HepG2 (cell line): ENCODE data around the gene TOB1. TPM values are rescaled to one million over a fixed set of nuclear protein-coding genes. Genes with fewer than 3 reads are reported as not detected.

ENCODE experiments used
- KLF9 ChIP-seq: IDR thresholded peaks from 2 replicates; pipeline ENCODE4 v1.6.1; 2016; ENCODE audit warnings: low read depth
- MED8 ChIP-seq: sonication (generic); formaldehyde crosslinking; IDR thresholded peaks from 2 replicates; pipeline ENCODE4 v1.8.1; 2023; ENCODE audit warnings: mild to moderate bottlenecking, missing genetic modification reagents; ENCODE audit not compliant: insufficient replicate concordance
- MEIS1 ChIP-seq: sonication (generic); formaldehyde crosslinking; IDR thresholded peaks from 2 replicates; pipeline ENCODE4 v1.9.0; 2021; ENCODE audit warnings: mild to moderate bottlenecking, missing genetic modification reagents, moderate library complexity, borderline replicate concordance
- SCMH1 ChIP-seq: sonication (generic); formaldehyde crosslinking; IDR thresholded peaks from 2 replicates; pipeline ENCODE4 v1.9.0; 2021; ENCODE audit warnings: missing genetic modification reagents, mild to moderate bottlenecking, borderline replicate concordance
- SIN3A ChIP-seq: IDR thresholded peaks from 2 replicates; pipeline ENCODE4 v1.6.1; 2011; ENCODE audit warnings: low read depth, mild to moderate bottlenecking, control low read depth, low read length, borderline replicate concordance
- SNAPC2 ChIP-seq: sonication (generic); formaldehyde crosslinking; IDR thresholded peaks from 2 replicates; pipeline ENCODE4 v1.8.1; 2022; ENCODE audit warnings: mild to moderate bottlenecking, missing genetic modification reagents
- ZNF546 ChIP-seq: sonication (generic); formaldehyde crosslinking; conservative IDR thresholded peaks from 2 replicates; pipeline ENCODE4 v1.8.1; 2023; ENCODE audit warnings: mild to moderate bottlenecking, missing genetic modification reagents
- ZNF674 ChIP-seq: sonication (generic); formaldehyde crosslinking; IDR thresholded peaks from 2 replicates; pipeline ENCODE4 v1.5.0; 2020; ENCODE audit warnings: low read depth, mild to moderate bottlenecking, missing genetic modification reagents
- ZNF720 ChIP-seq: sonication (generic); formaldehyde crosslinking; IDR thresholded peaks from 2 replicates; pipeline ENCODE4 v1.4.0; 2020; ENCODE audit warnings: missing genetic modification reagents
- polyA plus RNA-seq, 8 experiments: library from polyadenylated mRNA; depleted of rRNA in 3 of 8; stranded (reverse) in 7 of 8; unstranded in 1 of 8; fragments of >200 nt; fragmentation: Illumina TruSeq in 4 of 8; extraction: Trizol in 4 of 8; gene quantifications; 2 replicates each; pipeline versions ENCODE4 v1.2.1 to v1.2.3, GENCODE V29; 2011 to 2016; ENCODE audit warnings: low read depth in 4 of 8, missing spikeins in 1 of 8, mixed read lengths in 1 of 8; ENCODE audit not compliant: insufficient read depth in 1 of 8
- total RNA-seq, 5 experiments: library from RNA; depleted of rRNA; stranded (reverse); fragments of >200 nt; fragmentation: Illumina TruSeq; extraction: Trizol; gene quantifications; 2 replicates each; pipeline ENCODE4 v1.2.3, GENCODE V29; 2016; ENCODE audit warnings: low read depth in 1 of 5
- TF ChIP-seq, protein P1 (sequence below): sonication (generic); formaldehyde crosslinking; IDR thresholded peaks from 2 replicates; pipeline ENCODE4 v1.5.0; 2020; ENCODE audit warnings: missing genetic modification reagents, mild to moderate bottlenecking, borderline replicate concordance
- TF ChIP-seq, protein P2 (sequence below): sonication (generic); formaldehyde crosslinking; IDR thresholded peaks from 2 replicates; pipeline ENCODE4 v1.5.1; 2020; ENCODE audit warnings: mild to moderate bottlenecking, missing genetic modification reagents, borderline replicate concordance
- TF ChIP-seq, protein P3 (sequence below): sonication (generic); formaldehyde crosslinking; IDR thresholded peaks from one replicate; pipeline ENCODE4 v1.5.1; 2020; ENCODE audit warnings: mild to moderate bottlenecking, missing genetic modification reagents; ENCODE audit errors: not compliant biosample characterization
- TF ChIP-seq, protein P4 (sequence below): IDR thresholded peaks from 2 replicates; pipeline ENCODE4 v1.6.1; 2016; ENCODE audit warnings: missing genetic modification reagents, missing compliant biosample characterization
- TF ChIP-seq, protein P5 (sequence below): sonication (generic); formaldehyde crosslinking; IDR thresholded peaks from 2 replicates; pipeline ENCODE4 v1.8.1; 2023; ENCODE audit warnings: mild to moderate bottlenecking, inconsistent platforms, moderate library complexity, missing genetic modification reagents, borderline replicate concordance
- TF ChIP-seq, protein P6 (sequence below): sonication (generic); formaldehyde crosslinking; IDR thresholded peaks from 2 replicates; pipeline ENCODE4 v1.8.0; 2022; ENCODE audit warnings: missing genetic modification reagents, low read depth, mild to moderate bottlenecking, borderline replicate concordance

TOB1 gene
- total and polyA plus RNA-seq, 2 of the 13 experiments (the other 11 are each of a cell fraction or from before 2014, with no cell fraction given) = 21.9 to 57.7 TPM

DNA sequence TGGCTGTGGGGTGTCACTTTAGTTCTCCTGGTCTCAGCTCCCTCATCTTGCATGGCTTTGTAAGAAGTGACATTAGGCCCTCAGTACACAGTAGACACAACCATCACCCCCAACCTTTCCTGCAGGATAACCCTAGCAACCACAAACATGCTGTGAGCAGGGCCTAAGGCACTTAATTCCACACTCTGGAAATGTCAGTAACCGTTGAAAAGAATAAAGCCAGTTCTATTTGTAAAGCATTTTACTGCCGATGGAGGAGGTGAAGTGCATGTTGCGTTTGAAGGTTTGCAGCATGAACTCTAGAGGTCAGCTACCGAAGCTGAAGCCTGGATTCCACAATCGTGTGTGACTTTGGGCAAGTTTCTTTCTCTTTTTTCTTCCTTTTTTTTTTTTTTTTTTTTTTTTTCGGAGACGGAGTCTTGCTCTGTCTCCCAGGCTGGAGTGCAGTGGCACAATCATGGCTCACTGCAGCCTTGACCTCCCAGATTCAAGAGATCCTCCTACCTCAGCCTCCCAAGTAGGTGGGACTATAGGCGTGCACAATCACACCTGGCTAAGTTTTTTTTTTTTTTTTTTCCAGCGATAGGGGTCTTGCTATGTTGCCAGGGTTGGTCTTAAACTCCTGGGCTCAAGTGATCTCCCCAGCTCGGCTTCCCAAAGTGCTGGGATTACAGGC is 26.1 kb upstream of the TOB1 start (continued):
- TF ChIP-seq, protein P1, sequence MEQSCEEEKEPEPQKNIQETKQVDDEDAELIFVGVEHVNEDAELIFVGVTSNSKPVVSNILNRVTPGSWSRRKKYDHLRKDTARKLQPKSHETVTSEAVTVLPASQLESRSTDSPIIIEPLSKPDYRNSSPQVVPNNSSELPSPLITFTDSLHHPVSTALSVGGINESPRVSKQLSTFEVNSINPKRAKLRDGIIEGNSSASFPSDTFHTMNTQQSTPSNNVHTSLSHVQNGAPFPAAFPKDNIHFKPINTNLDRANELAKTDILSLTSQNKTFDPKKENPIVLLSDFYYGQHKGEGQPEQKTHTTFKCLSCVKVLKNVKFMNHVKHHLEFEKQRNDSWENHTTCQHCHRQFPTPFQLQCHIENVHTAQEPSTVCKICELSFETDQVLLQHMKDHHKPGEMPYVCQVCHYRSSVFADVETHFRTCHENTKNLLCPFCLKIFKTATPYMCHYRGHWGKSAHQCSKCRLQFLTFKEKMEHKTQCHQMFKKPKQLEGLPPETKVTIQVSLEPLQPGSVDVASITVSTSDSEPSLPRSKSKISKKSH = no peak
- TF ChIP-seq, protein P2, sequence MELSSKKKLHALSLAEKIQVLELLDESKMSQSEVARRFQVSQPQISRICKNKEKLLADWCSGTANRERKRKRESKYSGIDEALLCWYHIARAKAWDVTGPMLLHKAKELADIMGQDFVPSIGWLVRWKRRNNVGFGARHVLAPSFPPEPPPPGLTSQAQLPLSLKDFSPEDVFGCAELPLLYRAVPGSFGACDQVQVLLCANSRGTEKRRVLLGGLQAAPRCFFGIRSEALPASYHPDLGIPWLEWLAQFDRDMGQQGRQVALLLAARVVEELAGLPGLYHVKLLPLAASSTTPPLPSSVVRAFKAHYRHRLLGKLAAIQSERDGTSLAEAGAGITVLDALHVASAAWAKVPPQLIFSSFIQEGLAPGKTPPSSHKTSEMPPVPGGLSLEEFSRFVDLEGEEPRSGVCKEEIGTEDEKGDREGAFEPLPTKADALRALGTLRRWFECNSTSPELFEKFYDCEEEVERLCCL (CRISPR knock-in tag) = no peak
- peak; percentile 67; the same call in 1 of the 2 replicates for TF ChIP-seq SIN3A
- TF ChIP-seq ZNF720 (CRISPR knock-in tag) = no peak
- 0 out of 2 replicates have a peak, but pooled peaks have one; percentile 4 for TF ChIP-seq ZNF546 (CRISPR knock-in tag)
- TF ChIP-seq MEIS1 = no peak
- no peak for TF ChIP-seq SCMH1 (CRISPR knock-in tag)
- TF ChIP-seq, protein P3, sequence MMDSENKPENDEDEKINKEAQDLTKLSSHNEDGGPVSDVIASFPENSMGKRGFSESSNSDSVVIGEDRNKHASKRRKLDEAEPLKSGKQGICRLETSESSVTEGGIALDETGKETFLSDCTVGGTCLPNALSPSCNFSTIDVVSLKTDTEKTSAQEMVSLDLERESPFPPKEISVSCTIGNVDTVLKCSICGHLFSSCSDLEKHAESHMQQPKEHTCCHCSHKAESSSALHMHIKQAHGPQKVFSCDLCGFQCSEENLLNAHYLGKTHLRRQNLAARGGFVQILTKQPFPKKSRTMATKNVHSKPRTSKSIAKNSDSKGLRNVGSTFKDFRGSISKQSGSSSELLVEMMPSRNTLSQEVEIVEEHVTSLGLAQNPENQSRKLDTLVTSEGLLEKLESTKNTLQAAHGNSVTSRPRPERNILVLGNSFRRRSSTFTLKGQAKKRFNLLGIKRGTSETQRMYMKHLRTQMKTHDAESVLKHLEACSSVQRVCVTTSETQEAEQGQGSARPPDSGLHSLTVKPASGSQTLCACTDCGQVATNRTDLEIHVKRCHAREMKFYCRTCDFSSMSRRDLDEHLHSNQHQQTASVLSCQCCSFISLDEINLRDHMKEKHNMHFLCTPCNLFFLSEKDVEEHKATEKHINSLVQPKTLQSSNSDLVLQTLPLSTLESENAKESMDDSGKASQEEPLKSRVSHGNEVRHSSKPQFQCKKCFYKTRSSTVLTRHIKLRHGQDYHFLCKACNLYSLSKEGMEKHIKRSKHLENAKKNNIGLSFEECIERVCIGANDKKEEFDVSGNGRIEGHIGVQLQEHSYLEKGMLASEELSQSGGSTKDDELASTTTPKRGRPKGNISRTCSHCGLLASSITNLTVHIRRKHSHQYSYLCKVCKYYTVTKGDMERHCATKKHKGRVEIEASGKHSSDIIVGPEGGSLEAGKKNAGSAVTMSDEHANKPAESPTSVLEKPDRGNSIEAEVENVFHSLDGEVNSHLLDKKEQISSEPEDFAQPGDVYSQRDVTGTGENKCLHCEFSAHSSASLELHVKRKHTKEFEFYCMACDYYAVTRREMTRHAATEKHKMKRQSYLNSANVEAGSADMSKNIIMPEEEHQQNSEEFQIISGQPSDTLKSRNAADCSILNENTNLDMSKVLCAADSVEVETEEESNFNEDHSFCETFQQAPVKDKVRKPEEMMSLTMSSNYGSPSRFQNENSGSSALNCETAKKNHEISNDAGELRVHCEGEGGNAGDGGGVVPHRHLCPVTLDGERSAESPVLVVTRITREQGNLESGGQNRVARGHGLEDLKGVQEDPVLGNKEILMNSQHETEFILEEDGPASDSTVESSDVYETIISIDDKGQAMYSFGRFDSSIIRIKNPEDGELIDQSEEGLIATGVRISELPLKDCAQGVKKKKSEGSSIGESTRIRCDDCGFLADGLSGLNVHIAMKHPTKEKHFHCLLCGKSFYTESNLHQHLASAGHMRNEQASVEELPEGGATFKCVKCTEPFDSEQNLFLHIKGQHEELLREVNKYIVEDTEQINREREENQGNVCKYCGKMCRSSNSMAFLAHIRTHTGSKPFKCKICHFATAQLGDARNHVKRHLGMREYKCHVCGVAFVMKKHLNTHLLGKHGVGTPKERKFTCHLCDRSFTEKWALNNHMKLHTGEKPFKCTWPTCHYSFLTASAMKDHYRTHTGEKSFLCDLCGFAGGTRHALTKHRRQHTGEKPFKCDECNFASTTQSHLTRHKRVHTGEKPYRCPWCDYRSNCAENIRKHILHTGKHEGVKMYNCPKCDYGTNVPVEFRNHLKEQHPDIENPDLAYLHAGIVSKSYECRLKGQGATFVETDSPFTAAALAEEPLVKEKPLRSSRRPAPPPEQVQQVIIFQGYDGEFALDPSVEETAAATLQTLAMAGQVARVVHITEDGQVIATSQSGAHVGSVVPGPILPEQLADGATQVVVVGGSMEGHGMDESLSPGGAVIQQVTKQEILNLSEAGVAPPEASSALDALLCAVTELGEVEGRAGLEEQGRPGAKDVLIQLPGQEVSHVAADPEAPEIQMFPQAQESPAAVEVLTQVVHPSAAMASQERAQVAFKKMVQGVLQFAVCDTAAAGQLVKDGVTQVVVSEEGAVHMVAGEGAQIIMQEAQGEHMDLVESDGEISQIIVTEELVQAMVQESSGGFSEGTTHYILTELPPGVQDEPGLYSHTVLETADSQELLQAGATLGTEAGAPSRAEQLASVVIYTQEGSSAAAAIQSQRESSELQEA (CRISPR knock-in tag) = no peak
- no peak for TF ChIP-seq KLF9 (CRISPR knock-in tag)
- TF ChIP-seq, protein P4, sequence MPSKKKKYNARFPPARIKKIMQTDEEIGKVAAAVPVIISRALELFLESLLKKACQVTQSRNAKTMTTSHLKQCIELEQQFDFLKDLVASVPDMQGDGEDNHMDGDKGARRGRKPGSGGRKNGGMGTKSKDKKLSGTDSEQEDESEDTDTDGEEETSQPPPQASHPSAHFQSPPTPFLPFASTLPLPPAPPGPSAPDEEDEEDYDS (CRISPR knock-in tag) = 0 out of 2 replicates have a peak, but pooled peaks have one; percentile 8
- TF ChIP-seq MED8 (CRISPR knock-in tag) = no peak
- no peak for TF ChIP-seq SNAPC2
- TF ChIP-seq, protein P5, sequence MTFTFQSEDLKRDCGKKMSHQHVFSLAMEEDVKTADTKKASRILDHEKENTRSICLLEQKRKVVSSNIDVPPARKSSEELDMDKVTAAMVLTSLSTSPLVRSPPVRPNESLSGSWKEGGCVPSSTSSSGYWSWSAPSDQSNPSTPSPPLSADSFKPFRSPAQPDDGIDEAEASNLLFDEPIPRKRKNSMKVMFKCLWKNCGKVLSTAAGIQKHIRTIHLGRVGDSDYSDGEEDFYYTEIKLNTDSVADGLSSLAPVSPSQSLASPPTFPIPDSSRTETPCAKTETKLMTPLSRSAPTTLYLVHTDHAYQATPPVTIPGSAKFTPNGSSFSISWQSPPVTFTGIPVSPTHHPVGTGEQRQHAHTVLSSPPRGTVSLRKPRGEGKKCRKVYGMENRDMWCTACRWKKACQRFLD (CRISPR knock-in tag) = no peak
- TF ChIP-seq ZNF674 (CRISPR knock-in tag) = no peak
- TF ChIP-seq, protein P6, sequence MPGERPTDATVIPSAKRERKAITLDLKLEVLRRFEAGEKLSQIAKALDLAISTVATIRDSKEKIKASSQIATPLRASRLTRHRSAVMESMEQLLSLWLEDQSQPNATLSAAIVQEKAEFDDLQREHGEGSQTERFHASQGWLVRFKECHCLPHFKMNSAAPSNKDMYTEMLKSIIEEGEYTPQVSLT = no peak
